NOMO-1 (cell line): ENCODE data around the gene TAX1BP3.
A peak's percentile ranks its signal among the peaks of the same experiment; 100 is the strongest.

Experiments used
- DNase-seq, 2 experiments: peaks; one replicate each; lab custom pipeline; 2025; ENCODE audit not compliant: unreplicated experiment in 2 of 2; lab: John Stamatoyannopoulos, UW

Gene TAX1BP3

GRCh38 chr17:3688852-3689261 is 20.5 kb upstream of the TAX1BP3 start:
- DNase-seq: no peak

- no peak for DNase-seq
Observed at GRCh38 chr17:3688027-3688553, 19.7 kb upstream of the TAX1BP3 start.

- no peak for DNase-seq
Observed at GRCh38 chr17:3685174-3685573, 16.8 kb upstream of the TAX1BP3 start.

GRCh38 chr17:3683054-3683511 is 14.7 kb upstream of the TAX1BP3 start:
- peak in 1 of 2 experiments; percentile 24 for DNase-seq

- DNase-seq: no peak
Observed at GRCh38 chr17:3682033-3682432, 13.7 kb upstream of the TAX1BP3 start.

- DNase-seq: no peak
Observed at GRCh38 chr17:3681565-3681964, 13.2 kb upstream of the TAX1BP3 start.

GRCh38 chr17:3681057-3681456 is 12.7 kb upstream of the TAX1BP3 start:
- DNase-seq: no peak

- DNase-seq: no peak
Observed at GRCh38 chr17:3679531-3680126, 11.3 kb upstream of the TAX1BP3 start.

GRCh38 chr17:3678821-3679530 is 10.6 kb upstream of the TAX1BP3 start:
- DNase-seq: peak in 1 of 2 experiments; percentile 12

- no peak for DNase-seq
Observed at GRCh38 chr17:3678095-3678820, 9.9 kb upstream of the TAX1BP3 start.

- no peak for DNase-seq
Observed at GRCh38 chr17:3675886-3676285, 7.5 kb upstream of the TAX1BP3 start.

GRCh38 chr17:3672571-3672970 is 4.2 kb upstream of the TAX1BP3 start:
- no peak for DNase-seq

- no peak for DNase-seq
Observed at GRCh38 chr17:3669548-3669947, 1.2 kb upstream of the TAX1BP3 start.

- DNase-seq: no peak
Observed at GRCh38 chr17:3669085-3669347, 638 bp upstream of the TAX1BP3 start.

- DNase-seq: no peak
Observed at GRCh38 chr17:3667366-3668278, 756 bp downstream of the TAX1BP3 start.

GRCh38 chr17:3666516-3666915 is 1.9 kb downstream of the TAX1BP3 start:
- DNase-seq: no peak

GRCh38 chr17:3665834-3666233 is 2.5 kb downstream of the TAX1BP3 start:
- no peak for DNase-seq

- DNase-seq: no peak
Observed at GRCh38 chr17:3663102-3664011, 5.0 kb downstream of the TAX1BP3 start.

GRCh38 chr17:3660311-3660891 is 8.0 kb downstream of the TAX1BP3 start:
- no peak for DNase-seq
